ENCODE measurements around the gene FKTN.

The FKTN gene

DNA sequence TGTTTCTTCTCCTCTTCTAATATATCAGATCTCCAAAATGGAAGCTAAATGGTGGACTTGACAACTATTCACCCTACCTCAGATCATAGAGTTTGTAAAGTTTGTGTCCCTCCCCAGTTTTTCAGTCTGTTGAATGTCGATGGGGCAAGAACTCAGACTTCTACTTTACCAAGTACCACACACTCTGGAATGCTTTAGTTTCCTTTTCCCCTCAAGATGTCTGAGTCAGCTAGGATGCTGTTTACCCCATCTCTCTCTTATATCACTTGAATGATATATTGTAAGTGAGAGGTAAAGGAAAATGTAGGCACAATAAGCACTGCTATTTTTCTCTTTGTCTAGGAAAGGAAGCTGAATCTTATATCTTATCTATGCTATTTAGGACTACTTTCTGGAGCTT lies 78.4 kb downstream of the FKTN start:
- H3K27ac ChIP-seq (ENCODE audit: poor library complexity, severe bottlenecking), result no peak overlapping the region
- no peak for ATAC-seq (ENCODE audit: low read depth)
- no peaks in the 10 kb centered on the region for H3K9me3 ChIP-seq (ENCODE audit: severe bottlenecking)
- TF ChIP-seq, protein P1, sequence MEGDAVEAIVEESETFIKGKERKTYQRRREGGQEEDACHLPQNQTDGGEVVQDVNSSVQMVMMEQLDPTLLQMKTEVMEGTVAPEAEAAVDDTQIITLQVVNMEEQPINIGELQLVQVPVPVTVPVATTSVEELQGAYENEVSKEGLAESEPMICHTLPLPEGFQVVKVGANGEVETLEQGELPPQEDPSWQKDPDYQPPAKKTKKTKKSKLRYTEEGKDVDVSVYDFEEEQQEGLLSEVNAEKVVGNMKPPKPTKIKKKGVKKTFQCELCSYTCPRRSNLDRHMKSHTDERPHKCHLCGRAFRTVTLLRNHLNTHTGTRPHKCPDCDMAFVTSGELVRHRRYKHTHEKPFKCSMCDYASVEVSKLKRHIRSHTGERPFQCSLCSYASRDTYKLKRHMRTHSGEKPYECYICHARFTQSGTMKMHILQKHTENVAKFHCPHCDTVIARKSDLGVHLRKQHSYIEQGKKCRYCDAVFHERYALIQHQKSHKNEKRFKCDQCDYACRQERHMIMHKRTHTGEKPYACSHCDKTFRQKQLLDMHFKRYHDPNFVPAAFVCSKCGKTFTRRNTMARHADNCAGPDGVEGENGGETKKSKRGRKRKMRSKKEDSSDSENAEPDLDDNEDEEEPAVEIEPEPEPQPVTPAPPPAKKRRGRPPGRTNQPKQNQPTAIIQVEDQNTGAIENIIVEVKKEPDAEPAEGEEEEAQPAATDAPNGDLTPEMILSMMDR (IDR thresholded peaks at IDR 0.05; ENCODE audit: poor library complexity, severe bottlenecking), result no peak
- no peaks in the 10 kb centered on the region for H3K27me3 ChIP-seq (ENCODE audit: insufficient read depth, poor library complexity, severe bottlenecking)
- DNase-seq (ENCODE audit: low spot score), result no peak
- no peaks in the 10 kb centered on the region for H3K36me3 ChIP-seq (ENCODE audit: low read depth)
- no peaks in the 10 kb centered on the region for H3K4me1 ChIP-seq (ENCODE audit: insufficient read depth, poor library complexity, severe bottlenecking)
- no peak overlapping the region for H3K4me3 ChIP-seq (ENCODE audit: severe bottlenecking)

DNA sequence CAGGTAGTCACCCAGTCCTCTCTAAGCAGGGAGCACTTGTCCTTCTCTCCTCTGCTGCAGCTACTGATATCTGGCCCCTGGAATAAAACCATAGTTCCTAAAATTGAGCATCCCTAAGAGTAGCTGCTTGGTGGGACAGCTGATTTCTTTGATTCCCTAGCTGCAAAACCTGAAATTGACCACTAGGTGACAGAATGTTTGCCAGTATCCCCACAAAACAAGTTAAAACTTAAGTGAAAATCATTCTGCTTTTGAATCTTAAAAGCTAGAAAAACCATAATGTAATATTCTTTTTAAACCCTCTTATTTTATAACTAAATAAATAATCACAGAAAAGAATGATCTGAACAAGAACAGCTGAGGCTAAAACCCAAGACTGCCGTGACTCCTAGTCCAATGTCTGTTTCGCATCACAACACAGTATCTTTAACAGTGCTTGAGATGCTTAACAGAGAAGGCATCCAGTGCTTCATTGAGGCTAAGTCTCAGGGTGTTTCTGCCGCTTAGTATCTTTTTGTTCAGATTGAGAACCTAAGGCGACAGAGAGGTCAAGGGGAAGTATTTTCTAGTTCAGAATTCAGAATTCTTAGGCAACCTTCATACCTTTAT lies 80.0 kb downstream of the FKTN start:
- no peak for DNase-seq (ENCODE audit: low spot score)
- Histone ChIP-seq H3K27me3 (ENCODE audit: insufficient read depth, poor library complexity, severe bottlenecking) (no peaks in the 10 kb centered on the region), H3K4me1 (ENCODE audit: insufficient read depth, poor library complexity, severe bottlenecking) (no peaks in the 10 kb centered on the region), H3K4me3 (ENCODE audit: severe bottlenecking) (no peak overlapping the region), H3K27ac (ENCODE audit: poor library complexity, severe bottlenecking) (no peak overlapping the region), H3K9me3 (ENCODE audit: severe bottlenecking) (no peaks in the 10 kb centered on the region), H3K36me3 (ENCODE audit: low read depth) (no peaks in the 10 kb centered on the region)
- TF ChIP-seq, protein P1 (IDR thresholded peaks at IDR 0.05; ENCODE audit: poor library complexity, severe bottlenecking), result peak; percentile 58
- ATAC-seq (ENCODE audit: low read depth), result no peak

GRCh38 chr9:105639936-105640335 lies 82.0 kb downstream of the FKTN start:
- TF ChIP-seq, protein P1 (IDR thresholded peaks at IDR 0.05; ENCODE audit: poor library complexity, severe bottlenecking), result no peak
- H3K27me3 ChIP-seq (ENCODE audit: insufficient read depth, poor library complexity, severe bottlenecking), result no peaks in the 10 kb centered on the region
- no peak for ATAC-seq (ENCODE audit: low read depth)
- H3K9me3 ChIP-seq (ENCODE audit: severe bottlenecking), result no peaks in the 10 kb centered on the region
- DNase-seq (ENCODE audit: low spot score), result no peak
- H3K36me3 ChIP-seq (ENCODE audit: low read depth), result no peaks in the 10 kb centered on the region
- no peak overlapping the region for H3K27ac ChIP-seq (ENCODE audit: poor library complexity, severe bottlenecking)
- H3K4me3 ChIP-seq (ENCODE audit: severe bottlenecking), result no peak overlapping the region
- no peaks in the 10 kb centered on the region for H3K4me1 ChIP-seq (ENCODE audit: insufficient read depth, poor library complexity, severe bottlenecking)

DNA sequence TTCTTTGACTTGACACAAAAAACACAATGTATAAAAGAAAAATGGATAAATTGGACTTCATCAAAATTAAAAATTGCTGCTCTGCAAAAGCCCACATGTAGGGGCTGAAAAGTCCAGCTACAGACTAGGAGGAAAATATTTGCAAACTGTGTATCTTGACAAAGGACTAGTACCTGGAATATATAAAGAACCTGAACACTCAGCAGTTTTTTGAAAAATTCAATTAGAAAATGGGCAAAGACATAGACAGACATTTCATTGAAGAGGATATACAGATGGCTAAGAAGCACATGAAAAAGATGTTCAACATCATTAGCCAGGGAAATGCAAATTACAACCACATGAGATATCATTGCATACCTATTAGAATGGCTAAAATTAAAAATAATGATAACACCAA lies 85.9 kb downstream of the FKTN start:
- TF ChIP-seq, protein P1 (IDR thresholded peaks at IDR 0.05; ENCODE audit: poor library complexity, severe bottlenecking), result no peak
- Histone ChIP-seq H3K27ac (ENCODE audit: poor library complexity, severe bottlenecking) (no peak overlapping the region), H3K4me3 (ENCODE audit: severe bottlenecking) (no peak overlapping the region), H3K9me3 (ENCODE audit: severe bottlenecking) (no peaks in the 10 kb centered on the region), H3K4me1 (ENCODE audit: insufficient read depth, poor library complexity, severe bottlenecking) (no peaks in the 10 kb centered on the region), H3K27me3 (ENCODE audit: insufficient read depth, poor library complexity, severe bottlenecking) (no peaks in the 10 kb centered on the region), H3K36me3 (ENCODE audit: low read depth) (no peaks in the 10 kb centered on the region)
- DNase-seq (ENCODE audit: low spot score) (no peak), ATAC-seq (ENCODE audit: low read depth) (no peak)

DNA sequence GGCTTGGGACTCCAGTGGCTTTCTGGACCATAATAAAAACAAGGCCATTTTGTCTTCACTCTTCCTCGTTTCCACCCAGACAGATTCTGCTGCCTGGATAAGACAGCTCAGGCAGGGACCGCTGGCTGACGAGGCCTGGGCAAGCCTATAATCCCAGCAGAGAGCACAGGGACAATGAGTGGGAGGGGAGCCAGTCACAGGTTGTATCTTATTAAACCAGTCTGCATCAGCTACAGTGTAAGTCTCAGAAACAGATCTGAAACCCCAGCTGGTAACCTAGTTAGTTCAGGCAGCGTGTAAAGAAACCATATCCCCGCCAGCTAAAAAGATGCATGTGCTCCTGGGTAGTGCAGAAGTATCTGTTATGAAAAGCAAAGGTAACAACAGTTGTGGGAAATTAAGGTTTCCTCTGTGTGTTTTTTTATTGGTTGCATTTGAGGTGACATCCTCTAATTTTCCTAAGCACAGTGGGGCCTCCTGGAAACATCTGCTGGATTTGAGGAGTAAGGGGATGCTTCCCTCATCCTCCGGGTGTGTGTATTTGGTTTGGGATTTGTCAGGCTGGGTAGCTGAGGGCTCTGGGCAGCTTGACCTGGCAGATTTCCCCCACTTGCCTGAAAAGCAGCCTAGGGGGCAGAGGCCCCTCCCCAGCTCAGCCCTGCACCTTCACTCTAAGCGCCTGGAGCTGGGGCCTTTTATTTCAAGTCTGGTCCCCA lies 89.1 kb downstream of the FKTN start:
- Histone ChIP-seq H3K27ac (ENCODE audit: poor library complexity, severe bottlenecking) (no peak overlapping the region), H3K4me1 (ENCODE audit: insufficient read depth, poor library complexity, severe bottlenecking) (no peaks in the 10 kb centered on the region), H3K36me3 (ENCODE audit: low read depth) (no peaks in the 10 kb centered on the region), H3K27me3 (ENCODE audit: insufficient read depth, poor library complexity, severe bottlenecking) (peaks cover 4% of the 10 kb centered on the region), H3K9me3 (ENCODE audit: severe bottlenecking) (no peaks in the 10 kb centered on the region), H3K4me3 (ENCODE audit: severe bottlenecking) (no peak overlapping the region)
- ATAC-seq (ENCODE audit: low read depth), result no peak
- no peak for DNase-seq (ENCODE audit: low spot score)
- TF ChIP-seq, protein P1 (IDR thresholded peaks at IDR 0.05; ENCODE audit: poor library complexity, severe bottlenecking), result no peak

All from RWPE2 (cell line).